T follicular helper cell (primary cell): ENCODE results near the gene CFAP206.
"Not testable (repeated sequence)": the region's sequence is repeated elsewhere in the genome, so short reads cannot be mapped to it uniquely, and the experiment has no call there.

Experiments used
- DNase-seq: peaks from one replicate; pipeline ENCODE4 v3.0.0-alpha.2; 2020; ENCODE audit warnings: low read depth

The CFAP206 gene

GRCh38 chr6:87420360-87420759, 12.6 kb downstream of the CFAP206 start:
- no peak for DNase-seq

GRCh38 chr6:87421576-87421975, 13.8 kb downstream of the CFAP206 start:
- DNase-seq = no peak

- DNase-seq = no peak
Measured at GRCh38 chr6:87426789-87427188, 19.0 kb downstream of the CFAP206 start.

GRCh38 chr6:87430499-87430898, 22.7 kb downstream of the CFAP206 start:
- DNase-seq = no peak

GRCh38 chr6:87431263-87431662, 23.5 kb downstream of the CFAP206 start:
- DNase-seq = no peak

GRCh38 chr6:87436435-87436834, 28.7 kb downstream of the CFAP206 start:
- DNase-seq = peak; percentile 25

GRCh38 chr6:87441711-87442110, 33.9 kb downstream of the CFAP206 start:
- no peak for DNase-seq

GRCh38 chr6:87444362-87444761, 36.6 kb downstream of the CFAP206 start:
- no peak for DNase-seq

- no peak for DNase-seq
Measured at GRCh38 chr6:87465051-87465450, 57.3 kb downstream of the CFAP206 start.

- peak; percentile 69 for DNase-seq
Measured at GRCh38 chr6:87472525-87473418, 65.0 kb downstream of the CFAP206 start, which contains the start of gene SLC35A1. Gene SLC35A1, plus strand, starts transcription at chr6:87472974. Its CDS starts 30 bp downstream, at chr6:87473004.

- peak; percentile 41 for DNase-seq
Measured at GRCh38 chr6:87473419-87473903, 65.7 kb downstream of the CFAP206 start.

GRCh38 chr6:87481931-87482330, 74.2 kb downstream of the CFAP206 start:
- no peak for DNase-seq

GRCh38 chr6:87482366-87482765, 74.6 kb downstream of the CFAP206 start:
- DNase-seq = no peak

- DNase-seq = no peak
Measured at GRCh38 chr6:87483929-87484328, 76.2 kb downstream of the CFAP206 start.

GRCh38 chr6:87484491-87484890, 76.7 kb downstream of the CFAP206 start:
- no peak for DNase-seq

GRCh38 chr6:87487555-87487954, 79.8 kb downstream of the CFAP206 start:
- DNase-seq = no peak

- DNase-seq = not testable (repeated sequence)
Measured at GRCh38 chr6:87489326-87489725, 81.6 kb downstream of the CFAP206 start.

- DNase-seq = no peak
Measured at GRCh38 chr6:87494761-87495422, 87.1 kb downstream of the CFAP206 start.

- DNase-seq = no peak
Measured at GRCh38 chr6:87498048-87498447, 90.3 kb downstream of the CFAP206 start.

- no peak for DNase-seq
Measured at GRCh38 chr6:87501809-87502572, 94.2 kb downstream of the CFAP206 start.

GRCh38 chr6:87504441-87504840, 96.7 kb downstream of the CFAP206 start:
- no peak for DNase-seq
